OCI-LY1 (cell line): ENCODE measurements around the gene COL8A1.

ENCODE experiments used
- H2AFZ ChIP-seq: fragments of 200-600 bp; sonication (generic), shearing (Covaris generic); 2 replicates; pipeline ENCODE4 v1.6.0; 2014; ENCODE audit warnings: antibody characterized with exemption, mild to moderate bottlenecking, low read length
- H3F3A ChIP-seq: fragments of 200-600 bp; sonication (generic), shearing (Covaris generic); 2 replicates; pipeline ENCODE4 v1.6.0; 2014; ENCODE audit warnings: mild to moderate bottlenecking, antibody characterized with exemption, low read length, moderate library complexity; ENCODE audit not compliant: insufficient read depth
- H3K27ac ChIP-seq: fragments of 200-600 bp; sonication (generic); 2 replicates; pipeline ENCODE4 v1.5.1; 2014; ENCODE audit warnings: low read length, mixed run types, mild to moderate bottlenecking, low read depth; ENCODE audit not compliant: poor library complexity, severe bottlenecking
- H3K27me3 ChIP-seq: fragments of 200-600 bp; sonication (generic); 2 replicates; pipeline ENCODE4 v1.6.0; 2014; ENCODE audit warnings: antibody characterized with exemption, mild to moderate bottlenecking, low read length, moderate library complexity; ENCODE audit not compliant: insufficient read depth
- H3K36me3 ChIP-seq: fragments of 200-600 bp; sonication (generic); 2 replicates; pipeline ENCODE4 v1.6.1; 2014; ENCODE audit warnings: mild to moderate bottlenecking, antibody characterized with exemption, low read length, moderate library complexity, mixed read lengths; ENCODE audit not compliant: insufficient read depth
- H3K4me1 ChIP-seq: fragments of 200-600 bp; sonication (generic); 2 replicates; pipeline ENCODE4 v1.5.1; 2014; ENCODE audit warnings: mild to moderate bottlenecking, low read length, moderate library complexity; ENCODE audit not compliant: insufficient read depth, severe bottlenecking
- H3K4me2 ChIP-seq: fragments of 200-600 bp; sonication (generic), shearing (Covaris generic); 2 replicates; pipeline ENCODE4 v1.6.1; 2014; ENCODE audit warnings: low read length
- H3K4me3 ChIP-seq: fragments of 200-600 bp; sonication (generic); 2 replicates; pipeline ENCODE4 v1.5.1; 2014; ENCODE audit warnings: low read length, low read depth, mild to moderate bottlenecking, mixed read lengths; ENCODE audit not compliant: poor library complexity, severe bottlenecking
- H3K79me2 ChIP-seq: fragments of 200-600 bp; shearing (Covaris generic); 2 replicates; pipeline ENCODE4 v1.6.1; 2016; ENCODE audit warnings: mixed run types, low read length, mixed read lengths; ENCODE audit not compliant: insufficient read depth
- H3K9ac ChIP-seq: fragments of 200-600 bp; sonication (generic), shearing (Covaris generic); 2 replicates; pipeline ENCODE4 v1.6.1; 2014; ENCODE audit warnings: mild to moderate bottlenecking, low read length, mixed read lengths
- H3K9me2 ChIP-seq: fragments of 200-600 bp; sonication (generic), shearing (Covaris generic); 2 replicates; pipeline ENCODE4 v1.6.1; 2014; ENCODE audit warnings: low read depth, mild to moderate bottlenecking, low read length, mixed read lengths
- H3K9me3 ChIP-seq: fragments of 200-600 bp; shearing (Covaris generic); 2 replicates; pipeline ENCODE4 v1.6.1; 2014; ENCODE audit warnings: low read length, mixed read lengths
- H4K20me1 ChIP-seq: fragments of 200-600 bp; sonication (generic), shearing (Covaris generic); 2 replicates; pipeline ENCODE4 v1.6.0; 2016; ENCODE audit warnings: mild to moderate bottlenecking, low read length; ENCODE audit not compliant: insufficient read depth
- EZH2 ChIP-seq: fragments of 200-600 bp; sonication (generic), shearing (Covaris generic); IDR thresholded peaks from 2 replicates; pipeline ENCODE4 v1.8.0; 2017; ENCODE audit warnings: borderline replicate concordance, mixed run types, mild to moderate bottlenecking, antibody characterized with exemption, low read length, moderate library complexity, mixed read lengths
- TF ChIP-seq, protein P1 (sequence below): fragments of 200-600 bp; sonication (generic), shearing (Covaris generic); IDR thresholded peaks from 2 replicates; pipeline ENCODE4 v1.5.1; 2017; ENCODE audit warnings: mild to moderate bottlenecking, antibody characterized with exemption, low read length, moderate library complexity, mixed read lengths

The COL8A1 gene

DNA sequence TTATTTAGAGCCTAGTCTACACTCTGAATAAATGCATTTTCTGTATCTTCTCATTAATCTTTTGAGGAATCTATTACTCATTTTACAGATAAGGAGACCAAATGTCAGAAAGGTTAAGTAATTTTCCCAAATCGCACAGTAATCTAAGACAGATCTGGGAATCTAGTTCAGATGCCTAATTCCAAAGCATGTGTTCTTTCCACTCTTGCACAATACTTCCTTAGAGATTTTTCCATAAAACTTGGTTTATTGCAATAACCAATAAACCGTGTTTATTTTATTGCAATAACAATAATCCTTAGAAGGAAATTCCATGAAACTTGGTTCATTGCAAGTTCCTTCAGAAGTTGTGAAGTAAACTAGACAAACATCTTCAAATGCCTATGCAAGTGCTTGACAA lies 17.4 kb upstream of the COL8A1 start:
- no peak overlapping the region for H2AFZ ChIP-seq
- H3K9me3 ChIP-seq: no peaks in the 10 kb centered on the region
- no peak overlapping the region for H3K9ac ChIP-seq
- H3K4me3 ChIP-seq: no peak overlapping the region
- no peaks in the 10 kb centered on the region for H4K20me1 ChIP-seq
- no peaks in the 10 kb centered on the region for H3K36me3 ChIP-seq
- no peaks in the 10 kb centered on the region for H3K27me3 ChIP-seq
- H3K79me2 ChIP-seq: no peaks in the 10 kb centered on the region
- H3F3A ChIP-seq: no peaks in the 10 kb centered on the region
- no peak overlapping the region for H3K4me2 ChIP-seq
- H3K9me2 ChIP-seq: no peaks in the 10 kb centered on the region
- no peak overlapping the region for H3K27ac ChIP-seq
- no peak for TF ChIP-seq EZH2
- no peaks in the 10 kb centered on the region for H3K4me1 ChIP-seq

DNA sequence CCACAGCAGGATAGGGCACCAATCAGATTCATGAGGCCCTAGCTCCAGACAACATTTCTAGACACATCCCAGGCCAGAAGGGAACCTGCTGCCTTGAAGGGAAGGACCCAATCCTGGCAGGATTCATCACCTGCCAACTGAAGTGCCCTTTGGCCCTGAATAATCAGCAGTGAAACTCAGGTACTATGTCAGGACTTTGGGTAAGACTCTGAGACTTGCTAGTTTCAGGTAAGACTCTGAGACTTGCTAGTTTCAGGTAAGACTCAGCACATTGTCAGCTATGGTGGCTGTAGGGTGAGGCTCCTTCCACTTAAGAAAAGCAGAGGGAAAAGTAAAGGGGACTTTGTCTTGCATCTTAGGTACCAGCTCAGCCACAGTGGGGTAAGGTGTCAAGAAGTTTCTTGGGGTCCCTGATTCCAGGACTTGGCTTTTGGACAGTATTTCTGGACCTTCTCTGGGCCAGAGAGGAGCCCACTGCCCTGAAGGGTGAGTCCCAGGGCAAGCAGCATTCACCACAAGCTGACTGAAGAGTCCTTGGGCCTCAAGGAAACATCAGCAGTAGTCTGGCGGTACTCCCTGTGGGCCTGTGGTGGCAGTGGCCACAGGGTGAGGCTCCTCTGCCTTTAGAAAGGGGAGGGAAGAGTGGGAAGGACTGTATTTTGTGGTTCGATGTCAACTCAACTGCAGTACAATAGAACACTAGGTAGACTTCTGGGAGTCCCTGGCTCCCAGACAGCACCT lies 13.7 kb upstream of the COL8A1 start:
- H3F3A ChIP-seq: no peaks in the 10 kb centered on the region
- H3K27ac ChIP-seq: no peak overlapping the region
- H2AFZ ChIP-seq: no peak overlapping the region
- H3K27me3 ChIP-seq: no peaks in the 10 kb centered on the region
- no peak overlapping the region for H3K4me2 ChIP-seq
- TF ChIP-seq, protein P1, sequence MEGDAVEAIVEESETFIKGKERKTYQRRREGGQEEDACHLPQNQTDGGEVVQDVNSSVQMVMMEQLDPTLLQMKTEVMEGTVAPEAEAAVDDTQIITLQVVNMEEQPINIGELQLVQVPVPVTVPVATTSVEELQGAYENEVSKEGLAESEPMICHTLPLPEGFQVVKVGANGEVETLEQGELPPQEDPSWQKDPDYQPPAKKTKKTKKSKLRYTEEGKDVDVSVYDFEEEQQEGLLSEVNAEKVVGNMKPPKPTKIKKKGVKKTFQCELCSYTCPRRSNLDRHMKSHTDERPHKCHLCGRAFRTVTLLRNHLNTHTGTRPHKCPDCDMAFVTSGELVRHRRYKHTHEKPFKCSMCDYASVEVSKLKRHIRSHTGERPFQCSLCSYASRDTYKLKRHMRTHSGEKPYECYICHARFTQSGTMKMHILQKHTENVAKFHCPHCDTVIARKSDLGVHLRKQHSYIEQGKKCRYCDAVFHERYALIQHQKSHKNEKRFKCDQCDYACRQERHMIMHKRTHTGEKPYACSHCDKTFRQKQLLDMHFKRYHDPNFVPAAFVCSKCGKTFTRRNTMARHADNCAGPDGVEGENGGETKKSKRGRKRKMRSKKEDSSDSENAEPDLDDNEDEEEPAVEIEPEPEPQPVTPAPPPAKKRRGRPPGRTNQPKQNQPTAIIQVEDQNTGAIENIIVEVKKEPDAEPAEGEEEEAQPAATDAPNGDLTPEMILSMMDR: no peak
- TF ChIP-seq EZH2: no peak
- no peaks in the 10 kb centered on the region for H3K9me2 ChIP-seq
- no peaks in the 10 kb centered on the region for H3K9me3 ChIP-seq
- H3K36me3 ChIP-seq: no peaks in the 10 kb centered on the region
- H3K9ac ChIP-seq: no peak overlapping the region
- no peaks in the 10 kb centered on the region for H3K4me1 ChIP-seq
- H3K4me3 ChIP-seq: no peak overlapping the region
- no peaks in the 10 kb centered on the region for H4K20me1 ChIP-seq
- no peaks in the 10 kb centered on the region for H3K79me2 ChIP-seq

DNA sequence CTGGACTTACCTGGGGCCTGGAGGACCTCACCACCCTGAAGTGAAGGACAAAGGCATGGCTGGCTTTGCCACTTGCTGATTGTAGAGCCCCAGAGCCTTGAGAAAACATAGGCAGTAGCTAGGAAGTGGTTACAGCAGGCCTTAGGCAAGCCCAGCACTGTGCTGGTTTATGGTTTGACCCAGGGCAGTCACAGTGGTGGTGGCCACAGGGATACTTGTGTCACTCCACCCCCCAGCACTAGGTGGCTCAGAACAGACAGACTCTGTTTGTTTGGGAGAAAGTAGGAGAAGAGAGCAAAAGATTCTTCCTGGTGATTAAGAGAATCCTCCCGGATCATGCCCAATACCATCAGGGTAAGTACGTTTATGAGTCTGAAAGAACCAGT lies 13.2 kb upstream of the COL8A1 start:
- TF ChIP-seq EZH2: no peak
- TF ChIP-seq, protein P1: no peak
- Histone ChIP-seq H3K79me2 (no peaks in the 10 kb centered on the region), H3K4me1 (no peaks in the 10 kb centered on the region), H3K4me2 (no peak overlapping the region), H3K9me2 (no peaks in the 10 kb centered on the region), H3K9me3 (no peaks in the 10 kb centered on the region), H2AFZ (no peak overlapping the region), H4K20me1 (no peaks in the 10 kb centered on the region), H3F3A (no peaks in the 10 kb centered on the region), H3K9ac (no peak overlapping the region), H3K27ac (no peak overlapping the region), H3K36me3 (no peaks in the 10 kb centered on the region), H3K27me3 (no peaks in the 10 kb centered on the region), H3K4me3 (no peak overlapping the region)
